Tibial nerve (tissue), 3 donors: ENCODE data around the gene WDFY3.

ENCODE experiments used
- CTCF ChIP-seq, 5 experiments: fragments of 200-600 bp in 3 of 5; fragments of 450-650 bp in 2 of 5; sonication (generic) in 3 of 5; IDR thresholded peaks; one replicate each; pipeline ENCODE4 v1.5.1; 2016 to 2019; ENCODE audit warnings: antibody characterized with exemption in 5 of 5, mild to moderate bottlenecking in 3 of 5, moderate library complexity in 2 of 5
- POLR2A ChIP-seq, 2 donors: fragments of 450-650 bp; IDR thresholded peaks; one replicate each; pipeline ENCODE4 v1.6.1; 2017; ENCODE audit warnings: antibody characterized with exemption in 2 of 2, mild to moderate bottlenecking in 2 of 2, moderate library complexity in 2 of 2

- no peak for TF ChIP-seq CTCF (IDR thresholded peaks at IDR 0.05)
- TF ChIP-seq POLR2A (IDR thresholded peaks at IDR 0.05), result no peak
Measured at GRCh38 chr4:84937381-84937977, 29.0 kb downstream of the WDFY3 start.
